SK-N-SH treated with all-trans-retinoic acid at 6 μM for 48 hours (cell line): ENCODE results near the gene RGPD4.

Experiments
- ATAC-seq: fragments of 200-7000 bp; cut with Tn5 transposase; 3 replicates; pipeline ENCODE4 v1.9.1; 2020; ENCODE audit warnings: mild to moderate bottlenecking, moderate library complexity
- ARNTL ChIP-seq: fragments of 450-650 bp; formaldehyde crosslinking; IDR thresholded peaks from 2 replicates; pipeline ENCODE4 v1.5.0; 2020; ENCODE audit warnings: low read depth, mild to moderate bottlenecking, moderate library complexity, borderline replicate concordance
- BACH2 ChIP-seq: fragments of 250-450 bp; sonication (Bioruptor Pico); IDR thresholded peaks from 2 replicates; pipeline ENCODE4 v1.9.0; 2021; ENCODE audit warnings: mild to moderate bottlenecking, borderline replicate concordance
- ESRRG ChIP-seq: fragments of 250-450 bp; sonication (Bioruptor Pico); IDR thresholded peaks from 2 replicates; pipeline ENCODE4 v1.6.1; 2021; ENCODE audit warnings: mild to moderate bottlenecking
- GLIS3 ChIP-seq: fragments of 250-450 bp; sonication (Bioruptor Pico); IDR thresholded peaks from 2 replicates; pipeline ENCODE4 v1.5.0; 2020; ENCODE audit warnings: mild to moderate bottlenecking, moderate library complexity
- ISL1 ChIP-seq: fragments of 250-450 bp; sonication (Bioruptor Pico); IDR thresholded peaks from 2 replicates; pipeline ENCODE4 v2.1.2; 2022; ENCODE audit warnings: mild to moderate bottlenecking, moderate library complexity
- OSR1 ChIP-seq: fragments of 250-450 bp; sonication (Bioruptor Pico); IDR thresholded peaks from 2 replicates; pipeline ENCODE4 v1.8.0; 2022; ENCODE audit warnings: moderate library complexity, mild to moderate bottlenecking, inconsistent platforms
- PPARA ChIP-seq: fragments of 250-450 bp; sonication (Bioruptor Pico); IDR thresholded peaks from 2 replicates; pipeline ENCODE4 v1.5.0; 2020; ENCODE audit warnings: mild to moderate bottlenecking, borderline replicate concordance
- RARB ChIP-seq: fragments of 250-450 bp; sonication (Bioruptor Pico); IDR thresholded peaks from 2 replicates; pipeline ENCODE4 v1.8.0; 2021; ENCODE audit warnings: mild to moderate bottlenecking, moderate library complexity
- SNAI2 ChIP-seq: fragments of 250-450 bp; sonication (Bioruptor Pico); IDR thresholded peaks from 2 replicates; pipeline ENCODE4 v1.5.0; 2020; ENCODE audit warnings: mild to moderate bottlenecking, moderate library complexity
- TCF4 ChIP-seq: fragments of 250-450 bp; sonication (Bioruptor Pico); IDR thresholded peaks from 2 replicates; pipeline ENCODE4 v1.8.0; 2021; ENCODE audit warnings: mild to moderate bottlenecking, moderate library complexity, borderline replicate concordance
- TOX ChIP-seq: fragments of 250-450 bp; sonication (Bioruptor Pico); IDR thresholded peaks from 2 replicates; pipeline ENCODE4 v1.8.0; 2021; ENCODE audit warnings: mild to moderate bottlenecking, moderate library complexity, borderline replicate concordance
- ZC3H10 ChIP-seq: fragments of 250-450 bp; sonication (Bioruptor Pico); IDR thresholded peaks from 2 replicates; pipeline ENCODE4 v1.5.1; 2021; ENCODE audit warnings: mild to moderate bottlenecking, moderate library complexity
- ZFP3 ChIP-seq: fragments of 250-450 bp; sonication (Bioruptor Pico); IDR thresholded peaks from 2 replicates; pipeline ENCODE4 v1.5.0; 2020; ENCODE audit warnings: mild to moderate bottlenecking, moderate library complexity
- ZFP30 ChIP-seq: fragments of 450-650 bp; formaldehyde crosslinking; IDR thresholded peaks from 2 replicates; pipeline ENCODE4 v1.5.0; 2022; ENCODE audit warnings: mild to moderate bottlenecking, moderate library complexity
- ZNF565 ChIP-seq: fragments of 450-650 bp; formaldehyde crosslinking; conservative IDR thresholded peaks from 2 replicates; pipeline ENCODE4 v1.5.0; 2020; ENCODE audit warnings: low read depth, mild to moderate bottlenecking, moderate library complexity
- ZNF8 ChIP-seq: fragments of 450-650 bp; formaldehyde crosslinking; IDR thresholded peaks from 2 replicates; pipeline ENCODE4 v1.5.0; 2020; ENCODE audit warnings: mild to moderate bottlenecking, moderate library complexity
- TF ChIP-seq, protein P1 (sequence below): fragments of 250-450 bp; sonication (Bioruptor Pico); IDR thresholded peaks from 2 replicates; pipeline ENCODE4 v1.5.1; 2020; ENCODE audit warnings: low read depth, mild to moderate bottlenecking, moderate library complexity
- TF ChIP-seq, protein P2 (sequence below): fragments of 250-450 bp; sonication (Bioruptor Pico); IDR thresholded peaks from 2 replicates; pipeline ENCODE4 v1.8.0; 2021; ENCODE audit warnings: low read depth, mild to moderate bottlenecking, moderate library complexity, borderline replicate concordance
- TF ChIP-seq, protein P3 (sequence below): fragments of 250-450 bp; sonication (Bioruptor Pico); IDR thresholded peaks from 2 replicates; pipeline ENCODE4 v1.5.1; 2021; ENCODE audit warnings: mild to moderate bottlenecking, moderate library complexity
- TF ChIP-seq, protein P4 (sequence below): fragments of 250-450 bp; sonication (Bioruptor Pico); IDR thresholded peaks from 2 replicates; pipeline ENCODE4 v1.5.0; 2020; ENCODE audit warnings: mild to moderate bottlenecking, moderate library complexity
- TF ChIP-seq, protein P5 (sequence below): fragments of 250-450 bp; sonication (Bioruptor Pico); IDR thresholded peaks from 2 replicates; pipeline ENCODE4 v1.8.0; 2020; ENCODE audit warnings: mild to moderate bottlenecking, moderate library complexity, borderline replicate concordance

The RGPD4 gene

DNA sequence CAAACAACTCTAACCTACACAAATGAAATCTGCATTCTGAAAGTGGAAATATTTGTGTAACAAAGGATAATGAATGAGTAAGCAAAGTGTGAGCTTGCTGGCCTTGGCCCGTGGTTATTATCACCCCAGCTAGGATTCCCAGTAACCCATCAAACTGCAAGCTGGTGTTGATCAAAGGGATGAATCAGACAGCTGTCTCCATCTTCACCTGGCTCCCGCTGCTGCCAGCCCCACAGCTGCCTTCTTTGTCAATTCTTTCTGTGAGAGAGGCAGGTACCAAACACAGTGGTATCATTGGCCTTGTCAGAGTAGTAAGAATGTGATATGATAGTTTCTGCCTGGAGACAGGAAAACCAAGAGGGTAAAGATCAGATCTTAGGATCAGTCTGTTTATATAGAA is 25.2 kb upstream of the RGPD4 start:
- TF ChIP-seq ARNTL (CRISPR knock-in tag) = no peak
- no peak for TF ChIP-seq TOX
- no peak for TF ChIP-seq GLIS3 (CRISPR knock-in tag)
- no peak for TF ChIP-seq RARB (CRISPR knock-in tag)
- no peak for TF ChIP-seq TCF4 (CRISPR knock-in tag)
- TF ChIP-seq, protein P1, sequence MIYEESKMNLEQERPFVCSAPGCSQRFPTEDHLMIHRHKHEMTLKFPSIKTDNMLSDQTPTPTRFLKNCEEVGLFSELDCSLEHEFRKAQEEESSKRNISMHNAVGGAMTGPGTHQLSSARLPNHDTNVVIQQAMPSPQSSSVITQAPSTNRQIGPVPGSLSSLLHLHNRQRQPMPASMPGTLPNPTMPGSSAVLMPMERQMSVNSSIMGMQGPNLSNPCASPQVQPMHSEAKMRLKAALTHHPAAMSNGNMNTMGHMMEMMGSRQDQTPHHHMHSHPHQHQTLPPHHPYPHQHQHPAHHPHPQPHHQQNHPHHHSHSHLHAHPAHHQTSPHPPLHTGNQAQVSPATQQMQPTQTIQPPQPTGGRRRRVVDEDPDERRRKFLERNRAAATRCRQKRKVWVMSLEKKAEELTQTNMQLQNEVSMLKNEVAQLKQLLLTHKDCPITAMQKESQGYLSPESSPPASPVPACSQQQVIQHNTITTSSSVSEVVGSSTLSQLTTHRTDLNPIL (CRISPR knock-in tag) = no peak
- no peak for TF ChIP-seq PPARA (CRISPR knock-in tag)
- no peak for TF ChIP-seq OSR1
- ATAC-seq = no peak

DNA sequence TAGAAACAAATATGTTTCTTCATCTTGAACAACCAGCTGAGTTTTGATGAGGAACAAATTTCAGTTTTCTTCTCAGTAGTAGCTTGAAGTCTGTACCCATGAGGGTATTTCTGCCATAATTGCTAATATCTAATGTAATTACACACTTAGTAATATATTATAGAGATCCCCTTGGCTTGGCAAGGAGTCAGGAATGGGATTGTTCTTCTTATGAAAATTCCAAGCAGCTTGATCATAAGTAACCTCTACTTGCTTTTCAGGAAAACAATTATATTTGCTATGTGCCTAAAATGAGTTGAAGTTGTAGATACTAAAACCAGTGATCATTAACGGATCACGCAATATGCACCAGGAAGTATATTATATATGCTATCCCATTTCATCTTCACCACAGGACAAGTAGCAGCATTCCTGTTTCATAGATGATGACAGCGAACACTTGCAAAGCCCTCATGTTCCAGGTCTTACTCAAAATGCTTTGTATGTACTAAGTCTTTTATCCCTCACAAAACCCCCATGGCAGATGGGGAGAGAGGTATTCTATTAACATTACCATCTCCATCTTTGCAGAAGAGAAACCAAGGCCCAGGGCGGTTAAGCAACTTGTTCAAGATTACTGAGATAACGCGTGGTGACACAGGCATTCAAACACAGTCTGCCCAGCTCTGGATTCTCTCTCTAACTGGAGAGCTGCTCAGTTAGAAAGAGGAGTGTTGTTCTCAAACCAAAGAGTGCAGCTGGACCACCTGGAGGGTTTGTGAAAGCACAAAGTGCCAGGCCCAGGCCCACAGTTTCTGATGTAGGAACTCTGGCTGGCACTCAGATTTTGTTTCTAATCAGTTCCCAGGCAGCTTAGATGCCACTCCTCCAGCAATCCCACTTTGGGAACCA is 21.8 kb upstream of the RGPD4 start:
- TF ChIP-seq ISL1 (CRISPR knock-in tag) (peak; percentile 66), ZNF565 (CRISPR knock-in tag) (no peak)
- TF ChIP-seq, all 23 proteins: peak for 1
- peak; percentile 59 for ATAC-seq

DNA sequence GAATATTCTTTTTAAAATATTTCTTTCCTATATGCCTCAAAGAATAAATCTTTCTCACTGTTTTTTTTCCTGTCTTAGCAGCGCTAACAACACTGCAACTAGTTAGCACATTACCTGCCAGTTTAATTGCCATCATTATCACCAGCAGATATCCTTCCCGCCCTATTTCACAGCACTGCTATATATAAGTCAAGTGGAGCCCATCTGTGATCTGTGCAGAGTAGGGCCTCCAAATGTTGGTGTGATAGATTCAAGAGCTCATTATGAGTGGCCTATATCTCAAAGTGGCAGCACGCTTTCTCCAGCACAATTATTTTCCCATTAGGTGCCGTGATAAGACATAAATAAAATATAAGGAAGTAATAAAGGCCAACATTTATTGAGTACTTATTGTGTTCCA is 19.8 kb upstream of the RGPD4 start:
- no peak for ATAC-seq
- no peak for TF ChIP-seq RARB (CRISPR knock-in tag)
- TF ChIP-seq, protein P2, sequence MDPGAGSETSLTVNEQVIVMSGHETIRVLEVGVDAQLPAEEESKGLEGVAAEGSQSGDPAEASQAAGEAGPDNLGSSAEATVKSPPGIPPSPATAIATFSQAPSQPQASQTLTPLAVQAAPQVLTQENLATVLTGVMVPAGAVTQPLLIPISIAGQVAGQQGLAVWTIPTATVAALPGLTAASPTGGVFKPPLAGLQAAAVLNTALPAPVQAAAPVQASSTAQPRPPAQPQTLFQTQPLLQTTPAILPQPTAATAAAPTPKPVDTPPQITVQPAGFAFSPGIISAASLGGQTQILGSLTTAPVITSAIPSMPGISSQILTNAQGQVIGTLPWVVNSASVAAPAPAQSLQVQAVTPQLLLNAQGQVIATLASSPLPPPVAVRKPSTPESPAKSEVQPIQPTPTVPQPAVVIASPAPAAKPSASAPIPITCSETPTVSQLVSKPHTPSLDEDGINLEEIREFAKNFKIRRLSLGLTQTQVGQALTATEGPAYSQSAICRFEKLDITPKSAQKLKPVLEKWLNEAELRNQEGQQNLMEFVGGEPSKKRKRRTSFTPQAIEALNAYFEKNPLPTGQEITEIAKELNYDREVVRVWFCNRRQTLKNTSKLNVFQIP (CRISPR knock-in tag) = no peak
- no peak for TF ChIP-seq ARNTL (CRISPR knock-in tag)
- TF ChIP-seq, protein P3, sequence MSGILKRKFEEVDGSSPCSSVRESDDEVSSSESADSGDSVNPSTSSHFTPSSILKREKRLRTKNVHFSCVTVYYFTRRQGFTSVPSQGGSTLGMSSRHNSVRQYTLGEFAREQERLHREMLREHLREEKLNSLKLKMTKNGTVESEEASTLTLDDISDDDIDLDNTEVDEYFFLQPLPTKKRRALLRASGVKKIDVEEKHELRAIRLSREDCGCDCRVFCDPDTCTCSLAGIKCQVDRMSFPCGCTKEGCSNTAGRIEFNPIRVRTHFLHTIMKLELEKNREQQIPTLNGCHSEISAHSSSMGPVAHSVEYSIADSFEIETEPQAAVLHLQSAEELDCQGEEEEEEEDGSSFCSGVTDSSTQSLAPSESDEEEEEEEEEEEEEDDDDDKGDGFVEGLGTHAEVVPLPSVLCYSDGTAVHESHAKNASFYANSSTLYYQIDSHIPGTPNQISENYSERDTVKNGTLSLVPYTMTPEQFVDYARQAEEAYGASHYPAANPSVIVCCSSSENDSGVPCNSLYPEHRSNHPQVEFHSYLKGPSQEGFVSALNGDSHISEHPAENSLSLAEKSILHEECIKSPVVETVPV (CRISPR knock-in tag) = no peak
- TF ChIP-seq ZFP3 (CRISPR knock-in tag) = no peak
- TF ChIP-seq, protein P4, sequence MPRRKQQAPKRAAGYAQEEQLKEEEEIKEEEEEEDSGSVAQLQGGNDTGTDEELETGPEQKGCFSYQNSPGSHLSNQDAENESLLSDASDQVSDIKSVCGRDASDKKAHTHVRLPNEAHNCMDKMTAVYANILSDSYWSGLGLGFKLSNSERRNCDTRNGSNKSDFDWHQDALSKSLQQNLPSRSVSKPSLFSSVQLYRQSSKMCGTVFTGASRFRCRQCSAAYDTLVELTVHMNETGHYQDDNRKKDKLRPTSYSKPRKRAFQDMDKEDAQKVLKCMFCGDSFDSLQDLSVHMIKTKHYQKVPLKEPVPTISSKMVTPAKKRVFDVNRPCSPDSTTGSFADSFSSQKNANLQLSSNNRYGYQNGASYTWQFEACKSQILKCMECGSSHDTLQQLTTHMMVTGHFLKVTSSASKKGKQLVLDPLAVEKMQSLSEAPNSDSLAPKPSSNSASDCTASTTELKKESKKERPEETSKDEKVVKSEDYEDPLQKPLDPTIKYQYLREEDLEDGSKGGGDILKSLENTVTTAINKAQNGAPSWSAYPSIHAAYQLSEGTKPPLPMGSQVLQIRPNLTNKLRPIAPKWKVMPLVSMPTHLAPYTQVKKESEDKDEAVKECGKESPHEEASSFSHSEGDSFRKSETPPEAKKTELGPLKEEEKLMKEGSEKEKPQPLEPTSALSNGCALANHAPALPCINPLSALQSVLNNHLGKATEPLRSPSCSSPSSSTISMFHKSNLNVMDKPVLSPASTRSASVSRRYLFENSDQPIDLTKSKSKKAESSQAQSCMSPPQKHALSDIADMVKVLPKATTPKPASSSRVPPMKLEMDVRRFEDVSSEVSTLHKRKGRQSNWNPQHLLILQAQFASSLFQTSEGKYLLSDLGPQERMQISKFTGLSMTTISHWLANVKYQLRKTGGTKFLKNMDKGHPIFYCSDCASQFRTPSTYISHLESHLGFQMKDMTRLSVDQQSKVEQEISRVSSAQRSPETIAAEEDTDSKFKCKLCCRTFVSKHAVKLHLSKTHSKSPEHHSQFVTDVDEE (CRISPR knock-in tag) = no peak
- TF ChIP-seq, protein P1 (CRISPR knock-in tag) = no peak
- TF ChIP-seq, protein P5, sequence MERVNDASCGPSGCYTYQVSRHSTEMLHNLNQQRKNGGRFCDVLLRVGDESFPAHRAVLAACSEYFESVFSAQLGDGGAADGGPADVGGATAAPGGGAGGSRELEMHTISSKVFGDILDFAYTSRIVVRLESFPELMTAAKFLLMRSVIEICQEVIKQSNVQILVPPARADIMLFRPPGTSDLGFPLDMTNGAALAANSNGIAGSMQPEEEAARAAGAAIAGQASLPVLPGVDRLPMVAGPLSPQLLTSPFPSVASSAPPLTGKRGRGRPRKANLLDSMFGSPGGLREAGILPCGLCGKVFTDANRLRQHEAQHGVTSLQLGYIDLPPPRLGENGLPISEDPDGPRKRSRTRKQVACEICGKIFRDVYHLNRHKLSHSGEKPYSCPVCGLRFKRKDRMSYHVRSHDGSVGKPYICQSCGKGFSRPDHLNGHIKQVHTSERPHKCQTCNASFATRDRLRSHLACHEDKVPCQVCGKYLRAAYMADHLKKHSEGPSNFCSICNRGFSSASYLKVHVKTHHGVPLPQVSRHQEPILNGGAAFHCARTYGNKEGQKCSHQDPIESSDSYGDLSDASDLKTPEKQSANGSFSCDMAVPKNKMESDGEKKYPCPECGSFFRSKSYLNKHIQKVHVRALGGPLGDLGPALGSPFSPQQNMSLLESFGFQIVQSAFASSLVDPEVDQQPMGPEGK (CRISPR knock-in tag) = no peak
- no peak for TF ChIP-seq BACH2 (CRISPR knock-in tag)
- no peak for TF ChIP-seq TCF4 (CRISPR knock-in tag)
- TF ChIP-seq OSR1 = no peak
- TF ChIP-seq TOX = no peak
- no peak for TF ChIP-seq PPARA (CRISPR knock-in tag)
- no peak for TF ChIP-seq ESRRG
- TF ChIP-seq ZC3H10 (CRISPR knock-in tag) = no peak
- TF ChIP-seq ZFP30 (CRISPR knock-in tag) = no peak
- TF ChIP-seq ZNF8 (CRISPR knock-in tag) = no peak
- no peak for TF ChIP-seq SNAI2 (CRISPR knock-in tag)
